ENCODE results near the gene TREH.

DNA sequence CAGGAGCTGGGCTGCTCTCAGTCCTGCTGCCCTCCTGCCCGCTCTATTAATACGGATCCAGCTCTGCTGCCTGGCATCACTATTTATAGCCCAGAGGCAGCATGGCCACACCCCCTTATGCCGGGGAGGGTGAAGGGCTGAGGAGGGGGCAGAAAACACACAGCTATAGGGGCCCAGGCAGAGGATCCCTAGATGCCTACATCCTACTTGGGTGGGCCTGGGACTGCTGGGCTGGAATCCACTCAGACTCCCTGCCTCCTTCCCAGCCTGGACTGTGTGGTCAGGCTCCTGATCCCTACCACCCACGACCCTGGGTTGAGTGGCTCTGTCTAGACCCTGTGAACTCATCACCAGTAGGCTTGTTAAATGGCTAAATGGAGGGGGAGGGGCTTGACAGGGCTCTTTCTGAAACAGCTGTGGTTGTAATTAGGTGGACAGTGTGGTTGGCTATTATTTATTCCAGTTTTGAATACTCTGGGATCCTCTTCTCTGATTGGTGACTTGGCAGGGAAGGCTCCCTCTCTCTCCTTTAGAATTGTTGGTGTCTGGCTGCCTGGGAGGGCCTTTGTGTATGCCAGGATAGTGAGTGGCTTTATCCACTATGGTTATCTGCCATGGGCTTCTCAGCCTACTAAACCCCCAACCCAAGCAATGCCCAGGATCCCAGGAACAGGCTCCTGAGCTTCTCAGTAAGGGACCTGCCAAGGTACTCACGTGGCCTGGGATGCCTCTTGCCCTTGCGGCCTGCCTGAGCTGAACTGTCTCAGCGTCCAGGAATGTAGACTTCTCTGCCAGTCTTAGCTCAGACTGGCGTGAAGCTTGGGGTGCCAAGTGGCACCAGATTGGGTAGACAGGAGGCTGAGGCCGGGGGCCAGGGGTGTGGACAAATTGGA is 56.8 kb downstream of the TREH start:
- TF ChIP-seq, protein P1, sequence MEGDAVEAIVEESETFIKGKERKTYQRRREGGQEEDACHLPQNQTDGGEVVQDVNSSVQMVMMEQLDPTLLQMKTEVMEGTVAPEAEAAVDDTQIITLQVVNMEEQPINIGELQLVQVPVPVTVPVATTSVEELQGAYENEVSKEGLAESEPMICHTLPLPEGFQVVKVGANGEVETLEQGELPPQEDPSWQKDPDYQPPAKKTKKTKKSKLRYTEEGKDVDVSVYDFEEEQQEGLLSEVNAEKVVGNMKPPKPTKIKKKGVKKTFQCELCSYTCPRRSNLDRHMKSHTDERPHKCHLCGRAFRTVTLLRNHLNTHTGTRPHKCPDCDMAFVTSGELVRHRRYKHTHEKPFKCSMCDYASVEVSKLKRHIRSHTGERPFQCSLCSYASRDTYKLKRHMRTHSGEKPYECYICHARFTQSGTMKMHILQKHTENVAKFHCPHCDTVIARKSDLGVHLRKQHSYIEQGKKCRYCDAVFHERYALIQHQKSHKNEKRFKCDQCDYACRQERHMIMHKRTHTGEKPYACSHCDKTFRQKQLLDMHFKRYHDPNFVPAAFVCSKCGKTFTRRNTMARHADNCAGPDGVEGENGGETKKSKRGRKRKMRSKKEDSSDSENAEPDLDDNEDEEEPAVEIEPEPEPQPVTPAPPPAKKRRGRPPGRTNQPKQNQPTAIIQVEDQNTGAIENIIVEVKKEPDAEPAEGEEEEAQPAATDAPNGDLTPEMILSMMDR (conservative IDR thresholded peaks at IDR 0.05; ENCODE audit: low read depth in 2 of 2): no peak
- TF ChIP-seq, protein P2, sequence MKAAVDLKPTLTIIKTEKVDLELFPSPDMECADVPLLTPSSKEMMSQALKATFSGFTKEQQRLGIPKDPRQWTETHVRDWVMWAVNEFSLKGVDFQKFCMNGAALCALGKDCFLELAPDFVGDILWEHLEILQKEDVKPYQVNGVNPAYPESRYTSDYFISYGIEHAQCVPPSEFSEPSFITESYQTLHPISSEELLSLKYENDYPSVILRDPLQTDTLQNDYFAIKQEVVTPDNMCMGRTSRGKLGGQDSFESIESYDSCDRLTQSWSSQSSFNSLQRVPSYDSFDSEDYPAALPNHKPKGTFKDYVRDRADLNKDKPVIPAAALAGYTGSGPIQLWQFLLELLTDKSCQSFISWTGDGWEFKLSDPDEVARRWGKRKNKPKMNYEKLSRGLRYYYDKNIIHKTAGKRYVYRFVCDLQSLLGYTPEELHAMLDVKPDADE (IDR thresholded peaks at IDR 0.05): no peak
- TF ChIP-seq EZH2phosphoT487 (IDR thresholded peaks at IDR 0.05; ENCODE audit: unreplicated experiment): no peak
- TF ChIP-seq POLR2AphosphoS5 (IDR thresholded peaks at IDR 0.05; ENCODE audit: low read depth): no peak
- TF ChIP-seq, protein P3, sequence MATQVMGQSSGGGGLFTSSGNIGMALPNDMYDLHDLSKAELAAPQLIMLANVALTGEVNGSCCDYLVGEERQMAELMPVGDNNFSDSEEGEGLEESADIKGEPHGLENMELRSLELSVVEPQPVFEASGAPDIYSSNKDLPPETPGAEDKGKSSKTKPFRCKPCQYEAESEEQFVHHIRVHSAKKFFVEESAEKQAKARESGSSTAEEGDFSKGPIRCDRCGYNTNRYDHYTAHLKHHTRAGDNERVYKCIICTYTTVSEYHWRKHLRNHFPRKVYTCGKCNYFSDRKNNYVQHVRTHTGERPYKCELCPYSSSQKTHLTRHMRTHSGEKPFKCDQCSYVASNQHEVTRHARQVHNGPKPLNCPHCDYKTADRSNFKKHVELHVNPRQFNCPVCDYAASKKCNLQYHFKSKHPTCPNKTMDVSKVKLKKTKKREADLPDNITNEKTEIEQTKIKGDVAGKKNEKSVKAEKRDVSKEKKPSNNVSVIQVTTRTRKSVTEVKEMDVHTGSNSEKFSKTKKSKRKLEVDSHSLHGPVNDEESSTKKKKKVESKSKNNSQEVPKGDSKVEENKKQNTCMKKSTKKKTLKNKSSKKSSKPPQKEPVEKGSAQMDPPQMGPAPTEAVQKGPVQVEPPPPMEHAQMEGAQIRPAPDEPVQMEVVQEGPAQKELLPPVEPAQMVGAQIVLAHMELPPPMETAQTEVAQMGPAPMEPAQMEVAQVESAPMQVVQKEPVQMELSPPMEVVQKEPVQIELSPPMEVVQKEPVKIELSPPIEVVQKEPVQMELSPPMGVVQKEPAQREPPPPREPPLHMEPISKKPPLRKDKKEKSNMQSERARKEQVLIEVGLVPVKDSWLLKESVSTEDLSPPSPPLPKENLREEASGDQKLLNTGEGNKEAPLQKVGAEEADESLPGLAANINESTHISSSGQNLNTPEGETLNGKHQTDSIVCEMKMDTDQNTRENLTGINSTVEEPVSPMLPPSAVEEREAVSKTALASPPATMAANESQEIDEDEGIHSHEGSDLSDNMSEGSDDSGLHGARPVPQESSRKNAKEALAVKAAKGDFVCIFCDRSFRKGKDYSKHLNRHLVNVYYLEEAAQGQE (IDR thresholded peaks at IDR 0.05; ENCODE audit: unreplicated experiment): no peak
- TF ChIP-seq CREB1 (CRISPR knock-in tag; IDR thresholded peaks at IDR 0.05; ENCODE audit: low read depth): no peak
- TF ChIP-seq EZH2 (IDR thresholded peaks at IDR 0.05; ENCODE audit: low read depth, unreplicated experiment): no peak
- TF ChIP-seq ZNF114 (CRISPR knock-in tag; IDR thresholded peaks at IDR 0.05): no peak
- no peak for TF ChIP-seq STAT1 (IDR thresholded peaks at IDR 0.05; ENCODE audit: unreplicated experiment)
- TF ChIP-seq JUNB (IDR thresholded peaks at IDR 0.05; ENCODE audit: unreplicated experiment): no peak
- no peak for TF ChIP-seq NANOG (IDR thresholded peaks at IDR 0.05; ENCODE audit: borderline replicate concordance)
- TF ChIP-seq ZNF331 (CRISPR knock-in tag; IDR thresholded peaks at IDR 0.05; ENCODE audit: low read depth): no peak
- TF ChIP-seq, protein P4, sequence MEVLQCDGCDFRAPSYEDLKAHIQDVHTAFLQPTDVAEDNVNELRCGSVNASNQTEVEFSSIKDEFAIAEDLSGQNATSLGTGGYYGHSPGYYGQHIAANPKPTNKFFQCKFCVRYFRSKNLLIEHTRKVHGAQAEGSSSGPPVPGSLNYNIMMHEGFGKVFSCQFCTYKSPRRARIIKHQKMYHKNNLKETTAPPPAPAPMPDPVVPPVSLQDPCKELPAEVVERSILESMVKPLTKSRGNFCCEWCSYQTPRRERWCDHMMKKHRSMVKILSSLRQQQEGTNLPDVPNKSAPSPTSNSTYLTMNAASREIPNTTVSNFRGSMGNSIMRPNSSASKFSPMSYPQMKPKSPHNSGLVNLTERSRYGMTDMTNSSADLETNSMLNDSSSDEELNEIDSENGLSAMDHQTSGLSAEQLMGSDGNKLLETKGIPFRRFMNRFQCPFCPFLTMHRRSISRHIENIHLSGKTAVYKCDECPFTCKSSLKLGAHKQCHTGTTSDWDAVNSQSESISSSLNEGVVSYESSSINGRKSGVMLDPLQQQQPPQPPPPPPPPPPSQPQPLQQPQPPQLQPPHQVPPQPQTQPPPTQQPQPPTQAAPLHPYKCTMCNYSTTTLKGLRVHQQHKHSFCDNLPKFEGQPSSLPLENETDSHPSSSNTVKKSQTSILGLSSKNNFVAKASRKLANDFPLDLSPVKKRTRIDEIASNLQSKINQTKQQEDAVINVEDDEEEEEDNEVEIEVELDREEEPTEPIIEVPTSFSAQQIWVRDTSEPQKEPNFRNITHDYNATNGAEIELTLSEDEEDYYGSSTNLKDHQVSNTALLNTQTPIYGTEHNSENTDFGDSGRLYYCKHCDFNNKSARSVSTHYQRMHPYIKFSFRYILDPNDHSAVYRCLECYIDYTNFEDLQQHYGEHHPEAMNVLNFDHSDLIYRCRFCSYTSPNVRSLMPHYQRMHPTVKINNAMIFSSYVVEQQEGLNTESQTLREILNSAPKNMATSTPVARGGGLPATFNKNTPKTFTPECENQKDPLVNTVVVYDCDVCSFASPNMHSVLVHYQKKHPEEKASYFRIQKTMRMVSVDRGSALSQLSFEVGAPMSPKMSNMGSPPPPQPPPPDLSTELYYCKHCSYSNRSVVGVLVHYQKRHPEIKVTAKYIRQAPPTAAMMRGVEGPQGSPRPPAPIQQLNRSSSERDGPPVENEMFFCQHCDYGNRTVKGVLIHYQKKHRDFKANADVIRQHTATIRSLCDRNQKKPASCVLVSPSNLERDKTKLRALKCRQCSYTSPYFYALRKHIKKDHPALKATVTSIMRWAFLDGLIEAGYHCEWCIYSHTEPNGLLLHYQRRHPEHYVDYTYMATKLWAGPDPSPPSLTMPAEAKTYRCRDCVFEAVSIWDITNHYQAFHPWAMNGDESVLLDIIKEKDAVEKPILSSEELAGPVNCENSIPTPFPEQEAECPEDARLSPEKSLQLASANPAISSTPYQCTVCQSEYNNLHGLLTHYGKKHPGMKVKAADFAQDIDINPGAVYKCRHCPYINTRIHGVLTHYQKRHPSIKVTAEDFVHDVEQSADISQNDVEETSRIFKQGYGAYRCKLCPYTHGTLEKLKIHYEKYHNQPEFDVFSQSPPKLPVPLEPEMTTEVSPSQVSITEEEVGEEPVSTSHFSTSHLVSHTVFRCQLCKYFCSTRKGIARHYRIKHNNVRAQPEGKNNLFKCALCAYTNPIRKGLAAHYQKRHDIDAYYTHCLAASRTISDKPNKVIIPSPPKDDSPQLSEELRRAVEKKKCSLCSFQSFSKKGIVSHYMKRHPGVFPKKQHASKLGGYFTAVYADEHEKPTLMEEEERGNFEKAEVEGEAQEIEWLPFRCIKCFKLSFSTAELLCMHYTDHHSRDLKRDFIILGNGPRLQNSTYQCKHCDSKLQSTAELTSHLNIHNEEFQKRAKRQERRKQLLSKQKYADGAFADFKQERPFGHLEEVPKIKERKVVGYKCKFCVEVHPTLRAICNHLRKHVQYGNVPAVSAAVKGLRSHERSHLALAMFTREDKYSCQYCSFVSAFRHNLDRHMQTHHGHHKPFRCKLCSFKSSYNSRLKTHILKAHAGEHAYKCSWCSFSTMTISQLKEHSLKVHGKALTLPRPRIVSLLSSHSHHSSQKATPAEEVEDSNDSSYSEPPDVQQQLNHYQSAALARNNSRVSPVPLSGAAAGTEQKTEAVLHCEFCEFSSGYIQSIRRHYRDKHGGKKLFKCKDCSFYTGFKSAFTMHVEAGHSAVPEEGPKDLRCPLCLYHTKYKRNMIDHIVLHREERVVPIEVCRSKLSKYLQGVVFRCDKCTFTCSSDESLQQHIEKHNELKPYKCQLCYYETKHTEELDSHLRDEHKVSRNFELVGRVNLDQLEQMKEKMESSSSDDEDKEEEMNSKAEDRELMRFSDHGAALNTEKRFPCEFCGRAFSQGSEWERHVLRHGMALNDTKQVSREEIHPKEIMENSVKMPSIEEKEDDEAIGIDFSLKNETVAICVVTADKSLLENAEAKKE (CRISPR knock-in tag; IDR thresholded peaks at IDR 0.05): no peak
